Esophagus squamous epithelium (tissue), 5 donors: Measurements from ENCODE around the gene DHRS3. TPM values are rescaled to one million over a fixed set of nuclear protein-coding genes. Genes with fewer than 3 reads are reported as not detected.

Source experiments
- DNase-seq: peaks from one replicate; lab custom pipeline; 2025; lab: John Stamatoyannopoulos, UW
- H3K27ac ChIP-seq, 4 donors: fragments of 200-600 bp; sonication (generic); one replicate each; pipeline ENCODE4 v1.5.1; 2016 to 2019; ENCODE audit warnings: mild to moderate bottlenecking in 1 of 4
- H3K27me3 ChIP-seq, 4 donors: fragments of 200-600 bp; sonication (generic); 1 replicate in 3 of 4; 2 replicates in 1 of 4; pipeline versions ENCODE4 v1.5.1 to v1.6.0; 2017 to 2021; ENCODE audit warnings: antibody characterized with exemption in 1 of 4
- H3K36me3 ChIP-seq, 3 donors: fragments of 200-600 bp; sonication (generic); one replicate each; pipeline ENCODE4 v1.5.1; 2016 to 2019
- H3K4me1 ChIP-seq, 3 donors: fragments of 200-600 bp; sonication (generic); one replicate each; pipeline ENCODE4 v1.5.1; 2017 to 2019
- H3K4me3 ChIP-seq, 4 donors: fragments of 200-600 bp; sonication (generic); 1 replicate in 3 of 4; 2 replicates in 1 of 4; pipeline ENCODE4 v1.5.1; 2016 to 2019; ENCODE audit warnings: mild to moderate bottlenecking in 2 of 4, moderate library complexity in 1 of 4
- H3K9me3 ChIP-seq, 3 donors: fragments of 200-600 bp; sonication (generic); one replicate each; pipeline ENCODE4 v1.5.1; 2016 to 2019
- POLR2A ChIP-seq, 4 donors: fragments of 450-650 bp; IDR thresholded peaks; one replicate each; pipeline ENCODE4 v1.6.1; 2017; ENCODE audit warnings: antibody characterized with exemption in 4 of 4, mild to moderate bottlenecking in 4 of 4, moderate library complexity in 3 of 4
- WGBS, 2 donors: methylation state at CpG; one replicate each; pipeline ENCODE4 v1.1.5; 2018; 5-methylcytosine and 5-hydroxymethylcytosine counted together
- intact Hi-C: fragments of 100-400 bp; cut with DNase I; formaldehyde crosslinking; loops from one replicate; pipeline ENCODE4 v1.15.0; 2022
- total RNA-seq, 4 donors: library from RNA; depleted of rRNA; stranded (reverse); fragments of >200 nt; gene quantifications; one replicate each; pipeline ENCODE4 v1.1.0, GENCODE V29; 2016
- TF ChIP-seq, protein P1 (sequence below), 6 experiments: fragments of 450-650 bp in 4 of 6; fragments of 200-600 bp in 2 of 6; sonication (generic) in 2 of 6; IDR thresholded peaks; one replicate each; pipeline ENCODE4 v1.5.1; 2016 to 2019; ENCODE audit warnings: antibody characterized with exemption in 6 of 6, mild to moderate bottlenecking in 4 of 6, moderate library complexity in 4 of 6
- donor health status: DM: yes; HTN: yes; CAD: no.

The DHRS3 gene
- total RNA-seq, 4 donors from 2014 or later, result 87.7 to 166 (median 117) TPM

DNA sequence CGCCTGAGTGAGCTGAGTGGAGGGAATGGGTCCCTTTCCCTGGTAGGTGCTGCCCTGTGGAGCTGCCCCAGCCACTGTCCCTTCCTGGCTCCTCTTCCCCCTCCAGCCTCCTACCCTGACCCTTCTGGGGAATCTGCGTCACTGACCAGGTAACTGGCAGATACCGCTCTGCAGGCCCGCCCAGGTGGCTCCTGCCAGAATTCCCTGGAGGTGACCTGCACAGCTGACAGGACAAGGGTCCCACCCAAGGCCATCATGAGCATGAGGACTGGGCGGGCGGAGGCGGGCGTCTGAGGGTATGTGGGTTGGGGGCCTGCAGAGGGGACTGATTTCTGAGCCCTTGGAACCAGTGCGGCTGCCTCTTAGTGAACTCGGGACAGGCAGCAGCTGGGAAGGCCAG is 32.5 kb downstream of the DHRS3 start:
- no peaks in the 10 kb centered on the region for H3K9me3 ChIP-seq
- peak overlapping the region in 3 of 4 donors; percentile 25 to 28 (median 26) for H3K27ac ChIP-seq
- H3K4me1 ChIP-seq, result peaks cover 3 to 51% (median 13%) of the 10 kb centered on the region in 3 donors
- no peaks in the 10 kb centered on the region for H3K27me3 ChIP-seq
- peaks cover 0 to 96% (median 3%) of the 10 kb centered on the region in 3 donors for H3K36me3 ChIP-seq
- no peak for TF ChIP-seq POLR2A (IDR thresholded peaks at IDR 0.05)
- TF ChIP-seq, protein P1, sequence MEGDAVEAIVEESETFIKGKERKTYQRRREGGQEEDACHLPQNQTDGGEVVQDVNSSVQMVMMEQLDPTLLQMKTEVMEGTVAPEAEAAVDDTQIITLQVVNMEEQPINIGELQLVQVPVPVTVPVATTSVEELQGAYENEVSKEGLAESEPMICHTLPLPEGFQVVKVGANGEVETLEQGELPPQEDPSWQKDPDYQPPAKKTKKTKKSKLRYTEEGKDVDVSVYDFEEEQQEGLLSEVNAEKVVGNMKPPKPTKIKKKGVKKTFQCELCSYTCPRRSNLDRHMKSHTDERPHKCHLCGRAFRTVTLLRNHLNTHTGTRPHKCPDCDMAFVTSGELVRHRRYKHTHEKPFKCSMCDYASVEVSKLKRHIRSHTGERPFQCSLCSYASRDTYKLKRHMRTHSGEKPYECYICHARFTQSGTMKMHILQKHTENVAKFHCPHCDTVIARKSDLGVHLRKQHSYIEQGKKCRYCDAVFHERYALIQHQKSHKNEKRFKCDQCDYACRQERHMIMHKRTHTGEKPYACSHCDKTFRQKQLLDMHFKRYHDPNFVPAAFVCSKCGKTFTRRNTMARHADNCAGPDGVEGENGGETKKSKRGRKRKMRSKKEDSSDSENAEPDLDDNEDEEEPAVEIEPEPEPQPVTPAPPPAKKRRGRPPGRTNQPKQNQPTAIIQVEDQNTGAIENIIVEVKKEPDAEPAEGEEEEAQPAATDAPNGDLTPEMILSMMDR (IDR thresholded peaks at IDR 0.05), result no peak
- WGBS, 2 donors, result 80 to 93% methylated on average over 1 to 7 of the region's 10 CpGs
- intact Hi-C loops, result no loop called here
- no peak for DNase-seq
- no peak overlapping the region for H3K4me3 ChIP-seq

- DNase-seq, result no peak
- TF ChIP-seq POLR2A (IDR thresholded peaks at IDR 0.05), result no peak
- TF ChIP-seq, protein P1 (IDR thresholded peaks at IDR 0.05), result no peak
- WGBS, 2 donors, result 82 to 89% methylated on average over 1 to 4 of the region's 6 CpGs
- H3K9me3 ChIP-seq, result no peaks in the 10 kb centered on the region
- H3K27ac ChIP-seq, result no peak overlapping the region
- H3K27me3 ChIP-seq, result no peaks in the 10 kb centered on the region
- H3K4me3 ChIP-seq, result no peak overlapping the region
- intact Hi-C loops, result no loop called here
- H3K4me1 ChIP-seq, result peaks cover 8 to 51% (median 10%) of the 10 kb centered on the region in 3 donors
- peaks cover 0 to 97% (median 3%) of the 10 kb centered on the region in 3 donors for H3K36me3 ChIP-seq
These were observed 33.0 kb downstream of the DHRS3 start for GRCh38 chr1:12584900-12585525.

DNA sequence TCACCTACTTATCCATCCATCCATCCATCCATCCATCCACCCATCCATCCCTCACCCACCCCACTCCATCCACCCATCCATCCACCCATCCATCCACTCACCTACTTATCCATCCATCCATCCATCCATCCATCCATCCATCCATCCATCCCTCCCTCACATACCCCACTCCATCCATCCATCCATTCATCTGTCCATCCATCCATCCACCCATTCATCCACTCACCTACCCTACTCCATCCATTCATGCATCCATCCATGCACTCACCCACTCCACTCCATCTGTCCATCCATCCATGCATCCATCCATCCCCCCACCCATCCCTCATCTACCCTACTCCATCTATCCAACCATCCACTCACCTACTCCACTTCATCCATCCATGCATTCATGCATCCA is 34.5 kb downstream of the DHRS3 start:
- Histone ChIP-seq H3K4me1 (peaks cover 5 to 45% (median 8%) of the 10 kb centered on the region in 3 donors), H3K4me3 (no peak overlapping the region), H3K9me3 (no peaks in the 10 kb centered on the region), H3K27ac (no peak overlapping the region), H3K27me3 (no peaks in the 10 kb centered on the region), H3K36me3 (peaks cover 8 to 97% (median 8%) of the 10 kb centered on the region in 3 donors)
- intact Hi-C loops, result no loop called here
- no peak for DNase-seq
- TF ChIP-seq, protein P1 (IDR thresholded peaks at IDR 0.05), result no peak
- no peak for TF ChIP-seq POLR2A (IDR thresholded peaks at IDR 0.05)

DNA sequence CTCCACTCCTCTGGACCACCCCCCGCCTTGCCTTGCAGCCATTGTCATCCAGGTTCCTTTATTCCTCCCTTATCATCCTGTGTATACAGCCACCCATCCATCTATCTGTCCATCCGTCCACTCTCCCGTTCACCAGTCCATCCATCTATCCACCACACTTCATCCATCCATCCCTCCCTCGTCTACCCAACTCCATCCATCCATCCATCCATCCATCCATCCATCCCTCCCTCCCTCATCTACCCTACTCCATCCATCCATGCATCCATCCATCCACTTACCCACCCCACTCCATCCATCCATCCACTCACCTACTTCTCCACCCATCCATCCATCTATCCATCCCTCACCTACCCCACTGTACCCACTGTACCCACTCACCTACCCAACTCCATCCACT is 35.4 kb downstream of the DHRS3 start:
- H3K27ac ChIP-seq, result no peak overlapping the region
- intact Hi-C loops, result no loop called here
- H3K27me3 ChIP-seq, result no peaks in the 10 kb centered on the region
- TF ChIP-seq POLR2A (IDR thresholded peaks at IDR 0.05), result no peak
- TF ChIP-seq, protein P1 (IDR thresholded peaks at IDR 0.05), result no peak
- no peak overlapping the region for H3K4me3 ChIP-seq
- H3K9me3 ChIP-seq, result no peaks in the 10 kb centered on the region
- WGBS, 2 donors, result 93 to 96% methylated on average over 4 of the region's 4 CpGs
- H3K4me1 ChIP-seq, result peaks cover 3 to 37% (median 8%) of the 10 kb centered on the region in 3 donors
- no peak for DNase-seq
- H3K36me3 ChIP-seq, result peaks cover 8 to 97% (median 10%) of the 10 kb centered on the region in 3 donors

- Histone ChIP-seq H3K27me3 (no peaks in the 10 kb centered on the region), H3K36me3 (peaks cover 8 to 97% (median 15%) of the 10 kb centered on the region in 3 donors), H3K27ac (peak overlapping the region in 3 of 4 donors; percentile 66 to 80 (median 73)), H3K4me1 (peaks cover 3 to 30% (median 8%) of the 10 kb centered on the region in 3 donors), H3K9me3 (no peaks in the 10 kb centered on the region), H3K4me3 (no peak overlapping the region)
- intact Hi-C loops, result no loop called here
- TF ChIP-seq POLR2A (IDR thresholded peaks at IDR 0.05), result no peak
- TF ChIP-seq, protein P1 (IDR thresholded peaks at IDR 0.05), result no peak
- 89% methylated on average over 1 of the region's 5 CpGs; no CpG with 5 or more reads in 1 of the 2 donors for WGBS, 2 donors
- no peak for DNase-seq
These were observed 36.8 kb downstream of the DHRS3 start for GRCh38 chr1:12581179-12581578.
